ENCODE results near the gene DLG2.
"Not testable (repeated sequence)": the region's sequence is repeated elsewhere in the genome, so short reads cannot be mapped to it uniquely, and the experiment has no call there.

DLG2 gene

DNA sequence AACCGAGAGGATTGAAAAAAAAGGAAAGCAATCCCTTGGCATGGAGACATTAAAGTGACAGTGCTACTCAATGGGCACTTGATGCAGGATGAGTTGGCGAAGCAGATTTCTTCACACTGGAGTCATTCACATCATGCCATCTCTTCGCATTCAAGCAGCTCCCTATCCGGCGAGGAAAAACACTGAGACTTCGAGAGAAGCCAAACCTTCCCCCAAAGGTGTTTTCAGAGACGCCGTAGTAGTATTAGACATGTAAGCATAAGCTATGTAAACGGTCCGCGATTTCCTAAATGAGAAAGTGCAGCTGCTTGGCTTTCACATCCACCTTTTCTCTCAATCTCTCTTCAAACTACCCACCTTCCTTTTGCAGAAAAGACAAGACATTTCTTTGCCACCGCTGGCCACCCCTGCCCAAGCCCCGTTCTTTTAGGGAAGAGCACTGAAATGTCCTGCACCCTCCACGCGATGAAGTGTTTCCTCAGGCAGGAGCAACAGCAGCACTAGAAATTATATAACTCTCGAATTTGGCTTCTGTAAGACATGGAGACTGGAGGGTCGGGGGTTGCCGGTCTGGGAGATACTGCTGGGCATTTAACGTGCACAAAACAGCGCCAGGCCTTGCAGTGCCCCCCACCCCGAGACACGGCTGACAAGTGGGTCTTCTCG, at the start of gene DLG2:
Gene DLG2, minus strand, starts transcription at position 13 of the 666 bp plus-strand sequence.
- DNase-seq (ENCODE audit: low spot score), result peak; percentile 63

DNA sequence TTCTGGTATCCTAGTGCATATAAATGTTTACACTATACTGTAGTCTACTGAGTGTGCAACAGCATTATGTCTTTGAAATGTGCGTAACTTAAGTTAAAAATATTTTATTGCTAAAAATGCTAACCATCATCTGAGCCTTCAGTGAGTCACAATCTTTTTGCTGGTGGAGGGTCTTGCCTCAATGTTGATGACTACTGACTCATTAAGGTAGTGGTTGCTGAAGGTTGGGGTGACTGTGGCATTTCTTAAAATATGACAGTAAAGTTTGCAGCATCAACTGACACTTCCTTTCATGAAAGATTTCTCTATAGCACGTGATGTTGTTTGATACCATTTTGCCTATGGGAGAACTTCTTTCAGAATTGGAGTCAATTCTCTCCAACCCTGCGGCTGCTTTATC, 46.2 kb upstream of the DLG2 start:
- no peak for DNase-seq (ENCODE audit: low spot score)

DNA sequence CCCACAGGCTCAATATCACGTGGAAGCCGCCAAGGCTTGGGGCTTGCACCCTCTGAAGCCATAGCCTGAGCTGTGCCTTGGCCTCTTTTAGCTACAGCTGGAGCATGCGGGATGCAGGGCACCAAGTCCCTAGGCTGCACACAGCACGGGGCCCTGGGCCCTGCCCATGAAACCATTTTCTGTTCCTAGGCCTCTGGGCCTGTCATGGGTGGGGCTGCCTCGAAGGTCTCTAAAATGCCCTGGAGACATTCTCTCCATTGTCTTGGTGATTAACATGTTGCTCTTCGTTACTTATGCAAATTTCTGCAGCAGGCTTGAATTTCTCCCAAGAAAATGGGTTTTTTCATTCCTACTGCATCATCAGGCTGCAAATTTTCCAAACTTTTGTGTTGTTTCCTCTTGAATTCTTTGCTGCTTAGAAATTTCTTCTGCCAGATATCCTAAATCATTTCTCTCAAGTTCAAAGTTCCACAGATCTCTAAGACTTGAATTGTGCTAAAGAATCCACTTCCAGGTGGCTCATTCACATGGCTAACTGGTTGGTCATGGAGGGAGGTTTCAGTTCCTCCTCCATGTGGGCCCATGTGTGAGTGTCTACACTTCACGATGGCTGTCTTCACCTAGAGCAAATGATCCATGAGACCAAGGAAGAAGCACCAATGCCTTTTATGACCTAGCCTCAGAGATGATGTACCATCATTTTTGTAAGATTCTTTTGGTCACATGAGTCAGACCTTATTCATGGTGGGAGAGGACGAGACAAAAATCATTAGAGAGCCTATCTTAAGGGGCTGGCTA, 45.2 kb upstream of the DLG2 start:
- DNase-seq (ENCODE audit: low spot score), result no peak

DNA sequence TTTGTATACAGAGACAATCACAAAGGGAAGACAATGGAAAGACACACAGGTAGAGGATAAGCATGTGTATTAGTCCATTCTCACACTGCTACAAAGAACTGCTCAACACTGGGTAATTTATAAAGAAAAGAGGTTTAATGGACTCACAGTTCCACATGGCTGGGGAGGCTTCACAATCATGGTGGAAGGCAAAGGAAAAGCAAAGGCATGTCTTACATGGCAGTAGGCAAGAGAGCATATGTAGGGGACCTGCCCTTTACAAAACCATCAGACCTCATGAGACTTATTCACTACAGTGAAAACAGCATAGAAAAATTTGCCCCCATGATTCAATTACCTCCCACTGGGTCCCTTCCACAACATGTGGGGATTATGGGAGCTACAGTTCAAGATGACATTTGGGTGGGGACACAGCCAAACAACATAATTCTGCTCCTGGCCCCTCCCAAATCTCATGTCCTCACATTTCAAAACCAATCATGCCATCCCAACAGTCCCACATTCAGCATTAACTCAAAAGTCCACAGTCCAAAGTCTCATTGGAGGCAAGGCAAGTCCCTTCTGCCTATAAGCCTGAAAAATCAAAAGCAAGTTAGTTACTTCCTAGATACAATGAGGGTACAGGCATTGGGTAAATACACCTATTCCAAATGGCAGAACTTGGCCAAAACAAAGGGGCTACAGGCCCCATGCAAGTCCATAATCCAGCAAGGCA, 44.0 kb upstream of the DLG2 start:
- not testable (repeated sequence) for DNase-seq (ENCODE audit: low spot score)

DNA sequence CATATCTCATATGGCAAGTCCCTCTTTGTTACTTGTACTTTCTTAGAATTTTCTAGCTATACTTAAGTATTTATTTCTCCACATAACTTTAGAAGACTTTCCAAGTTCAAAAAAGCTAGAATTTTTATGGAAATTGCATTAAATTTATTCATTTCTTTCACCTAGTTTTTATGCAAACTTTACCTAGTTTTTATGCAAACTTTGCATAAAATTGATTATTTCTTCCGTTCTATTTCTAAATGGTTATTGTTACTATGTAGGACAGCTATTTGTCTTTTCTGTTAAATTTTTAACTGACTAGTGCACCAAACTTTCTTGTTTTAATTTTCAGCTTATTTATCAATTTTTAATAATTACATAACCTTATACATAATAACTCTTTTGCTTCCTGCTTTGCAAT, 41.0 kb upstream of the DLG2 start:
- DNase-seq (ENCODE audit: low spot score), result no peak

DNA sequence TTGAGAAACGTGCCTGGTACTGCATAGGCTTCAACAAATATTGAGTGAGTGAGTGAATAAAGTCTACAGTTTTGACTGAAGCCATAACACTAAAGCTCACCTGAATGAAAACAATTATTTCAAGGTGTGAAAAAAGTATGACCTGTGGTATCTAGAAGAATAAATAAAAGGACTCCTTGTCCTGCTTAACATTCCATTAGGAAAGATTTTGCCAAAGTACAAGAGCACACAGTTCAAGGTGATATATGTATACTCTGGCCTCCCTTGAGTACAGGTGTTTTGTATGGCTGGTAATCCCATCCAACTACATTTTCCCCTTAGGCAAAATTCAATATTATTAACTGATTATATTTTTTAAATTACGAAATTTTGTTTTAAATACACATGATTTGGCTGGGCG, 39.5 kb upstream of the DLG2 start:
- DNase-seq (ENCODE audit: low spot score), result no peak

DNA sequence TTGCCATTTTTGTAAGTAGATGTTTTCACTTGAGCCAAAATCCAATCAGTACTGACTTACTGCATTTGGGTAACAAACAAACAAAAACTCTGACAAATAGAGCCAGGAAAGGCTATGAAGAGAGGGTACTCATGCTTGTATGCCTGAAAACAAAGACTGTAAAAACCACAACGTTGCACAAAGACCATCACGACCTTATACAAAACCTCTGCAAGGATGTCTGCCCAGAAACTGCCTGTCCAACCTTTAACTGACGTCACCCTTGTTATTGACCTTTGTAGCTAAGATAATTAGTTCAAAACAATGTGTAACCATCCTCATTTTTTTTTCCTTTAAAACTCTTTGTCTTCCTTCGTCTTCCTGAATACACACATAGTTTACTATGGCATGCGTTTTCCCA, 38.6 kb upstream of the DLG2 start:
- DNase-seq (ENCODE audit: low spot score), result peak; percentile 38

DNA sequence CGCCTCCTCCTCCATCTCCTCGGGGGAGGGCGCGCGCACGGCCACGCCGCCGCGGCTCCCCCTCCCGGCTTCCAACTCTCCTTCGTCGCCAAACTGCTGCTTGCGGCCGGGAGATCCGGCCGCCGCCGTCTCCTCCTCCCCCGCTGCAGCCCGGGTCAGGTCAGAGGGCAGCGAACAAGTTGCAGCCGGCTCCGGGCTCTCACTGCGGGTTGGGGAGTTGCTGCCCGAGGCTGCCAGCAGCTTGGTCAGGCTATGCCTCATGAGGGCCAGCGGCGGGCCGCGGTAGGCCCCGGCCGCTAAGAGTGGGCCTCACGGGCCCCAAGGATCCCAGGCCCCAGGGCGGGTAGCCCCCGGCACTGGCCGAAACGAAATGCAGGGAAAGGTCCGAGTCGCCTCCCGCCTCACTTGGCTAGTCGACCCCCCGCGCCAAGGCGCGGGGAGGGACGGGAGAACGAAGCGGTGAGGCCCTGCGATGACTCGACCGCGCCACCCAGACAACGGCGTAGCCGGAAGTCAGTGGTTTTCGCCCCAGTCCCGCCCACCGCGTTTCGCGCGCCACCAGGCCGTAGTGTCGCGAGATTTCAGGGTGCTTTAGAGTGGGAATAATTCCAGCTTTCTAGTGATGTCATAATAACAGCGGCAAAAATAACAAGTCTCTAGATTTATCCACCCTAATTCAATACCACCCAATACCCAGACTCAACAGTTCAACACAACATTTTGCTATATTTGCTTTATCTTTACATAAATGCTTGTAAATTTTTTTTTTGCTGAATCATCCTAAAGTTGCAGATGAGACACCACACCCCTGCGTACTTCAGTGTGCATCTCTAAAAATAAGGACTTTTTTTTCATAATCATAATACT, 37.7 kb upstream of the DLG2 start, which contains the start of gene CREBZF:
Gene CREBZF, minus strand, starts transcription at position 515 of the 867 bp plus-strand sequence. Its CDS starts 254 bp downstream, at position 261.
- DNase-seq (ENCODE audit: low spot score), result peak; percentile 95

DNA sequence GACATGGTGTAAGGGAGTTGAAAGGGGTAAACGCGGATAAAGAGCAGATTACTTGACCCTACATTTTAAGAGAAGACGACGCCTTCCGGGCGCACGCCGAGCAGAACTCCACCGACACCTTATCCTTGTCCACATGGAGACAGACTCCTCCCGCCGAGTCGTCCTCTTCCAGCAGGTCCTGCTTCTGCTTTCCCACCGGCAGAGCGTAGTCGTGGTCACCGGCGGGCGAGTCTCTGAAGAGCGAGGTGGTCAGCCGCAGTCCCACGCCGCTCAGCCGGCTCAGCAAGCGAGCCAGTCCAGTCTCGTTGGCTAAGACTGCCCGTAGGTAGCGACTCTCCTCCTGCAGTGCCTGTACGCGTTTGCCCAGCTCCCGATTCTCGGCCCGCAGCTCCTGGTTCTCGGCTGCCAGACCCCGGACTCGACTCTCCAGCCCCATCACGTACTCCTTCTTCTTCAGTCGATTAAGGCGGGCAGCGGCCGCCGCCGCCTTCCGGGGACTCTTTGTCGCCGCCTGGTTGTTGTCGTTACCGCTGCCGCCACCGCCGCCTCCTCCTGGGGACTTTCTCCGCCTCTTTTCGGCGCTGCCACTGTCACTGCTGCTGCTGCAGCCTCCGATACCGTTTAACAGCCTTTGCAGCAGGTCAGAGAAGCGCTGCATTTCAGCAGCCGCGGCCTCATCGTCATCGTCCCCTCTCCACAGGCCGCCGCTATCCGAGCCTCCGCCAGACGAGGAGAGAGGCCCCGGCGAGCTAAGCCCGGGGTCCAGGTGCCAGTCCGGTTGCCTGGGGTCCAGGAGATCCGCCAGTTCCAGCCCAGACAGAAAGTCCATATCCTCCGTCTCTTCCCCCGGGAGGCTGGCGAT, 36.8 kb upstream of the DLG2 start:
- DNase-seq (ENCODE audit: low spot score), result peak; percentile 77

DNA sequence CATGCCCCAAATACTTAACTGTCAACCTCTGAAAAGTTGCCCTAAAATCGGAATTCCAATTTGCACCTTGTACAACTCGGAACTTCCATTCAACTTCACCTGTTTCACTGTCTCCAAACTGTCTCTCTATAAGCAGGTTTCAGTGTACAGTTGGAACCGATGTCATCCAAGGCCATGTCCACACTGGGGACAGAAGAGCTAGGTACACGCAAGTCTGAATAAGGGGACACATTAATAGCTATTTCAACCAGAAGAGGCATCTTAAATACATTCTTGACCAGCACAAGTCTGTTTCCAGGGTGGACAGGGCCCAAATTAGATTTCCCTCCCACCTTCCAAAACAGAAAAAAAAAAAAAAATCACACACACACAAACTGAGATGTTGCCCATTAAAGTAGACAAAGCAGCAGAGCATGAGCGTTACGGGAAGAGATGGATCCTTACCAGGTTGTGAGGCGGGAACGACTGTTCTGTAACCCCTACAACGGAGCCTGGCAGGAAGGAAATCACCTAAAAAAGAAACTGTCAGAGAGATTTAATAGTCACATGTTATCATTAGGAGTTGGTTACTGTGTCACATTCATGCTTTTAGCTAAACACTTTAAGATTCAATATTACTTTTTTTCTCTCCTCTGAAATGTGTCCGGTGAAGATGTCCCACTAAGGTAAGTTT, 36.1 kb upstream of the DLG2 start:
- no peak for DNase-seq (ENCODE audit: low spot score)

DNA sequence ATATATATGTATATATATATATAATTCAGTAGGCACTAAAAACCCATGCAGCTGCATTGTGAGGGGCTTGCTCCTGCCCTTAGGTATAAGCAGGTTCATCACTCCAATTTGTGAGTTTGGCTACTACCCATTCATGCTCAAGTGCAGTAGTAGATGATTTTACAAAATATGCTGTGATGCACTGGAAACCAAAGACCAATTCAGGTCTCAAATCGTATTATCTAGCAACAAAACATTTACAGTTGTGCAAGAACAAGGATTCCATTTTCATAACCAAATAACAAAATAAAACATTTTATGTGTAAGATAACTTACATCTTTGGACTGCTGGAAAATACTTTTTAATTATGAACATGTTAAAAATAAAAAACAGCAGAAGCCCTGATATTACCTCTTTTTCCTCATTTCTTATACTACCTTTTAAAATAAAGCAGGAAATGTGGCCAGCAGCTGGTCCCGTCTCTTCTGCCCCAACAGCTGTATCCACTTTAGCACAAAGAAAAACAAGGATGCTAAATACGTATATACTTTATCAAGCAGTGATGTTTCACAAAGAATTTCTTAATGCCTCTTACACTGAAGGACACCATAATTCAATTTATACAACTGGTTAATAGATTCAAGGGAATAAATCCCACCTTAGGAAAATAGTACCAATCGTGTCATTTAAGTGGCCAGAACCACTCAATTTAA, 35.0 kb upstream of the DLG2 start:
- no peak for DNase-seq (ENCODE audit: low spot score)

DNA sequence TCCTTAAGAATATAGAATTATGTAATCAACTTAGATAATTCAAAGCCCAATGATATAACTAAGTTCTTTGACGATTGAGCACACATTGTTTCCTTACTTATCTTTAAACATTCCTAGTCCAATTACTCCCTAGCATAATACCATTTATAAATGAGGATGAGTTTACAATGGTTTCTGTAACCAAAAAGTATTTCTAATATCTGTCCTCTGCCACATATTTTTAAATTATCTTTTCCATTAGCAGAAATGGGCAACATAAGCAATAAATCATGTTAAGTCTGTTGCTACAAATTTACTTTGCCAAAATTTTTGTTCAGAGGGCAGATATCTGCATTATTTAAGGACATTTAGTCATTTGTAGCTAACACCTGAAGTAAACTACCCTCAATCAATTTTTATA, 31.0 kb upstream of the DLG2 start:
- DNase-seq (ENCODE audit: low spot score), result no peak

DNA sequence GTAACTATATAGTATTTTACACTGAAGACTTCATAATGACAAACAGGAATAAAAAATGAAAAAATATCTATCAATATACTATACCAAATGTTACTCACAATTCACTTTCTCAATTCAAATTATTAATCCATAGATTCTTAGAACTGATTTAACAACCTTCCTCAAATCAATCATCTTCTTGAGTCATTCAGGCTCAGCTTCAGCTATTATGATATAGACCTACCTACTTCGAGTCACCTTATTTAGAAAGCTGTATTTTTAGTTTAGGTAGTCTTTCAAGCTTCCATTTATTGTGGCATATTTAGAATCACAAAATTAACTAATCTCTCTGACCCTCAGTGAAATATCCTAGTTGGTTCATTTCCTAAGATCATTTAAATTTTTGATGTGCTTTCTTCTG, 29.6 kb upstream of the DLG2 start:
- DNase-seq (ENCODE audit: low spot score), result no peak

DNA sequence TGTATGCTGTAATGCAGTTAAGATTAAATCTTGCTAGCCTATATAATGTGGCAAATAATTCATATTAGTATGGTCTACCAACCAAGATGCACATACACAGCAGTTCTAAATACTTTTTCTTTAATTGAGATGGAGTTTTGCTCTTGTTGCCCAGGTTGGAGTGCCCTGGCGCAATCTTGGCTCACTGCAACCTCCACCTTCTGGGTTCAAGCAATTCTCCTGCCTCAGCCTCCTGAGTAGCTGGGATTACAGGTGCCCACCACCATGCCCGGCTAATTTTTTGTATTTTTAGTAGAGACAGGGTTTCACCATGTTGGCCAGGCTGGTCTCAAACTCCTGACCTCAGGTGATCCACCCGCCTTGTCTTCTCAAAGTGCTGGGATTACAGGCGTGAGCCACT, 27.2 kb upstream of the DLG2 start:
- DNase-seq (ENCODE audit: low spot score), result not testable (repeated sequence)

DNA sequence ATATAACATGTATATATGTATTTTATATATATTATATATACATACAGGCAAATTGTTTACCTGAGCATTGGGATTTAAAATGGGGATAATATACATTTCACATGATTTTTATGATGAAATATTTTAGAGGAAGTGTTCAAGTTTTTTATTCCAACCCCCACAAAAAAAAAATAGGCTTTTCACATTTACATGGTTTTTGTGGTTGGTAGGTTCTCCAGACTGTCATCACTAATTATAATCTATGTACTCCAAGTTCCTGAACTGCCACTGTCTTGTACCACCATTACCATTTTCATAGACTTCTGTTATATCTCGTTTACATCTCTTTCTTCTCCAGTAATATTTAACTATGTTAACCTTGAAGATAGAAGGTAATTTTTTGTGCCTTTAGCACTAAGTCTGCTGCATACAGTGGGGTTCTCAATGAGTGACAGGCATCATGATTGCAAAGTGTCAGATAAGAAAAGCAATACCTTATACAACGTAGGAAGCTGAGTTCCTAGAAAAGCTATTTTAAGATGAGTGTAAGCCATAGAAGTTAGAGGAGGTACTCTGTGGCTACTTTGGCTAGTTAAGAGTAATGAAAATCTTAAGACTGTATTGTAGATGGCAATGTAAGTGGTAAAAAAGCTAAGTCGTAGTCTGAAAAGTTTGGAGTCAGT, 25.8 kb upstream of the DLG2 start:
- no peak for DNase-seq (ENCODE audit: low spot score)

DNA sequence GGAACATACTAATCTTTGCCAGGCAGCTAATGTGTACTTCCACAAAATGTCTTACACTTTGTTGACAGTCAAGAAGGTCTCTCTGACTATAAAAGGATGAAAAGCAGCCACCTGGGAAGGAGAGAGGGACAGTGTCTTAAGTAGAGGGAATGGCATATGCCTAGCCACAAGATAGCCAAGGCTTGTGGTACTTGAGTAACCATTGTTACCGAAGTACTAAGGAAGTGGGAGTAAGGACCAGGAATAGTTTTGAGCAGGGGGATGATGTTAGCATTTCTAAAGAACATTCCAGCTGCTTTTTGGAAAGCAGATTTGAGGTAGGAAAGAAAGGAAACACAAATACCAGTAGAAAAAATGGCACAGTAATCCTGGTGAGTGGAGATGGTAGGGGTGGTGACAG, 24.0 kb upstream of the DLG2 start:
- DNase-seq (ENCODE audit: low spot score), result no peak

DNA sequence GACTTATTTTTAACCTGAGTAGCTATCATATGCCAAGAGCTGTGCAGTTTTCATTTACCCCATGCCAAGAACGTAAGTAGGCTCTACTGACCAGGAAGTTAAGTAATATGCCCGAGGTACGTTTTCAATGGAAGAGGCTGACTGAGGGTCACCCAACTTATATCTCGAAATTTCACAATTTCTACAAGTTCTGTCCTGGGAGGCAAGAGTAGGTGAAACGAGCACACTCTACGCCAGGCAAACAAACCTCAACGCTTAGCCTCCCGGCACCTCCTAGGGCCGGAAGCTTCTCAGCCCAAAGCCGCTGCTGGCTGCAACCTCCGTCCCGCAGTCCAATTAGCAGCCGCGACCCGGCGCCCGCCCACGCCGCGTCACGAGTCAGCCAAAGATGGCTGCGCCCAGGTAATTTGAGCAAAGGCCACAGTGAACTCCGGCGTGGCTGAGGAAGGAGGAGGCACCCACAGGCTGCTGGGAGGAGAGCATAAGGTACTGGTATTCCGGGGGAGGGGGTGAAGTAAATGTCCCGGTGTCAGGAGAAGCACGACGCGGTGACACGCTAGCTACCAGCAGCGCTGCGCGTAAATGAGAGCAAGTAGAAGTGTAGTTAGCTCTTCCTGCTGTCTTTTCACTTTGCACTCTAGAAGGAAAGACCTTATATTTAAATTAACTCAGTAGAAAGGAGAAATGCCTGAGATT, 20.6 kb upstream of the DLG2 start, which contains the start of gene TMEM126A:
Gene TMEM126A, plus strand, starts transcription at position 364 of the 696 bp plus-strand sequence. CDS start 2,289 bp downstream, outside the sequence.
- DNase-seq (ENCODE audit: low spot score), result peak; percentile 83

DNA sequence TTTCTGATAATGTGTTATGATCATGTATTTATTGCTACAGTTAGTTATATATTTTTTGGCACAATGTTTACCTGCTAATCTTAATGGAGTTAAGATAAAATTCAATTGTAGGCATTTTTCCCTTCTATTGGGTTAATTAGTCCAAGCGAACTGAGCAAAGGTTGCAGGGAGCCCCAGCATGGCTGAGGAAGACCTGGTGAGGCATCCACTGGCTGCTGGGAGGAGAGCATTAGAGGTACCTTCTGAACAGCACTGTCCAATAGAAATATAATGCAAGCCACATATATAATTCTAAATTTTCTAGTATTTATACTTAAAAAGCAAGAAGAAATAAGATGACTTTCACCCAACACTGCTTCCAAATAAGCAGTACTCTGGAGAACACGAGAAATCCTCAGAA, 19.9 kb upstream of the DLG2 start:
- DNase-seq (ENCODE audit: low spot score), result no peak
